DND-41 (cell line): Measurements from ENCODE around the gene PPP1R13L.
"Not testable (repeated sequence)": the region's sequence is repeated elsewhere in the genome, so short reads cannot be mapped to it uniquely, and the experiment has no call there.

Source experiments
- ATAC-seq: fragments of 200-7000 bp; cut with Tn5 transposase; 3 replicates; pipeline ENCODE4 v1.9.1; 2021; ENCODE audit warnings: low read depth; ENCODE audit not compliant: insufficient read depth
- DNase-seq: peaks from one replicate; pipeline ENCODE4 v3.0.0-alpha.2; 2020
- H2AFZ ChIP-seq: 2 replicates; pipeline ENCODE4 v1.6.0; 2012; ENCODE audit warnings: low read depth, low read length
- H3K27ac ChIP-seq: 2 replicates; pipeline ENCODE4 v1.5.1; 2012; ENCODE audit warnings: low read length, inconsistent platforms
- H3K27me3 ChIP-seq: fragments of 200-600 bp; sonication (generic); 2 replicates; pipeline ENCODE4 v1.6.0; 2012; ENCODE audit warnings: low read length, mild to moderate bottlenecking, inconsistent platforms; ENCODE audit not compliant: insufficient read depth, poor library complexity
- H3K36me3 ChIP-seq: 2 replicates; pipeline ENCODE4 v1.5.1; 2012; ENCODE audit warnings: low read length, inconsistent platforms; ENCODE audit not compliant: insufficient read depth
- H3K4me1 ChIP-seq: 2 replicates; pipeline ENCODE4 v1.5.1; 2012; ENCODE audit warnings: mild to moderate bottlenecking, low read length; ENCODE audit not compliant: insufficient read depth
- H3K4me2 ChIP-seq: 2 replicates; pipeline ENCODE4 v1.6.0; 2012; ENCODE audit warnings: mild to moderate bottlenecking, moderate library complexity, low read length, inconsistent platforms; ENCODE audit not compliant: insufficient read depth
- H3K4me3 ChIP-seq, 2 experiments: fragments of 200-600 bp in 1 of 2; shearing (Covaris generic) in 1 of 2; 2 replicates each; pipeline ENCODE4 v1.5.1; 2012 to 2016; ENCODE audit warnings: inconsistent platforms in 2 of 2, low read length in 2 of 2, mild to moderate bottlenecking in 2 of 2, low read depth in 1 of 2, moderate library complexity in 1 of 2
- H3K79me2 ChIP-seq: 2 replicates; pipeline ENCODE4 v1.6.0; 2012; ENCODE audit warnings: low read length, inconsistent platforms; ENCODE audit not compliant: insufficient read depth
- H3K9ac ChIP-seq: 2 replicates; pipeline ENCODE4 v1.6.0; 2012; ENCODE audit warnings: low read depth, mild to moderate bottlenecking, inconsistent platforms, low read length, moderate library complexity
- H3K9me3 ChIP-seq: 2 replicates; pipeline ENCODE4 v1.5.1; 2012; ENCODE audit warnings: low read length, moderate library complexity, mild to moderate bottlenecking, inconsistent platforms; ENCODE audit not compliant: insufficient read depth, severe bottlenecking
- H4K20me1 ChIP-seq: 2 replicates; pipeline ENCODE4 v1.6.0; 2012; ENCODE audit warnings: low read length; ENCODE audit not compliant: insufficient read depth
- EZH2 ChIP-seq: IDR thresholded peaks from 3 replicates; pipeline ENCODE4 v1.6.1; 2012; ENCODE audit warnings: borderline replicate concordance, low read depth, mild to moderate bottlenecking, moderate library complexity, low read length, inconsistent platforms; ENCODE audit not compliant: severe bottlenecking
- TF ChIP-seq, protein P1 (sequence below): IDR thresholded peaks from 2 replicates; pipeline ENCODE4 v1.5.1; 2012; ENCODE audit warnings: borderline replicate concordance, low read length, moderate library complexity, mild to moderate bottlenecking; ENCODE audit not compliant: poor library complexity, severe bottlenecking; ENCODE audit errors: extremely low read depth

The PPP1R13L gene

DNA sequence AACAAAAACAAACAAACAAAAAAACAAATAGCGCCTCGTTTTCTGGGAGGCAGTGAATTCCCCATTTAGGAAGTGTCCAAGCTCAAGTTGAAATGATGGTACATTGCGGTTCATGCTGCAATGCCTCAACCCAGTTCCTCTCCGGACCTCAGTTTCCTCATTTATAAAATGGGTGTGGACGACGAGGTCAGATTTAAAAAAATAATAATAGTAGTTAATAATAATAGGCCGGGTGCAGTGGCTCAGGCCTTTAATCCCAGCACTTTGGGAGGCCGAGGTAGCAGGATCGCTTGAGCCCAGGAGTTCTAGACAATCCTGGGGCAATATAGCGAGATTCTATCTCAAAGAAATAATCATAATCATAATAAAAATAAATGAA, 34.3 kb upstream of the PPP1R13L start:
- no peak for TF ChIP-seq EZH2
- TF ChIP-seq, protein P1, sequence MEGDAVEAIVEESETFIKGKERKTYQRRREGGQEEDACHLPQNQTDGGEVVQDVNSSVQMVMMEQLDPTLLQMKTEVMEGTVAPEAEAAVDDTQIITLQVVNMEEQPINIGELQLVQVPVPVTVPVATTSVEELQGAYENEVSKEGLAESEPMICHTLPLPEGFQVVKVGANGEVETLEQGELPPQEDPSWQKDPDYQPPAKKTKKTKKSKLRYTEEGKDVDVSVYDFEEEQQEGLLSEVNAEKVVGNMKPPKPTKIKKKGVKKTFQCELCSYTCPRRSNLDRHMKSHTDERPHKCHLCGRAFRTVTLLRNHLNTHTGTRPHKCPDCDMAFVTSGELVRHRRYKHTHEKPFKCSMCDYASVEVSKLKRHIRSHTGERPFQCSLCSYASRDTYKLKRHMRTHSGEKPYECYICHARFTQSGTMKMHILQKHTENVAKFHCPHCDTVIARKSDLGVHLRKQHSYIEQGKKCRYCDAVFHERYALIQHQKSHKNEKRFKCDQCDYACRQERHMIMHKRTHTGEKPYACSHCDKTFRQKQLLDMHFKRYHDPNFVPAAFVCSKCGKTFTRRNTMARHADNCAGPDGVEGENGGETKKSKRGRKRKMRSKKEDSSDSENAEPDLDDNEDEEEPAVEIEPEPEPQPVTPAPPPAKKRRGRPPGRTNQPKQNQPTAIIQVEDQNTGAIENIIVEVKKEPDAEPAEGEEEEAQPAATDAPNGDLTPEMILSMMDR = no peak
- DNase-seq = no peak
- Histone ChIP-seq H3K27me3 (peaks cover 4% of the 10 kb centered on the region), H3K36me3 (no peaks in the 10 kb centered on the region), H3K4me1 (peaks cover 23% of the 10 kb centered on the region), H3K27ac (no peak overlapping the region), H4K20me1 (no peaks in the 10 kb centered on the region), H3K4me3 (peak overlapping the region; percentile 61 to 65; a peak in 3 of 4 replicates), H3K9ac (peak overlapping the region; percentile 69), H3K9me3 (no peaks in the 10 kb centered on the region), H2AFZ (peak overlapping the region; percentile 15; the same call in 1 of the 2 replicates), H3K4me2 (peak overlapping the region; percentile 83), H3K79me2 (no peaks in the 10 kb centered on the region)
- ATAC-seq = no peak

DNA sequence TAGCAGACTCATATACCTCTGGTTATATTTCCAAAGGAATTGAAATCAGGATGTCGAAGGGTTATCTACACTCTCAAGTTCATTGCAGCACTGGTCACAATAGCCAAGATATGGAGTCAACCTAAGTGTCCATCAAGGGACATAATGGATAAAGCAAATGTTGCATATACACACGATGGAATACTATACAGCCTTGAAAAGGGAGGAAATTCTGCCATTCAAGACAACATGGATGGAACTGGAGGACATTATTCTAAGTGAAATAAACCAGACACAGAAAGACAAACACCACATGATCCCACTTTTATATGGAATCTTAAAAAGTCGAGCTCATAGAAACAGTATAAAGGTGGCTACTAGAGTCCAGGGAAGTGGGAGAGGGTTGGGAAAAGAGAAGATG, 32.5 kb upstream of the PPP1R13L start:
- Histone ChIP-seq H3K36me3 (no peaks in the 10 kb centered on the region), H3K79me2 (no peaks in the 10 kb centered on the region), H2AFZ (no peak overlapping the region), H3K27me3 (no peaks in the 10 kb centered on the region), H3K4me1 (peaks cover 18% of the 10 kb centered on the region), H3K4me3 (no peak overlapping the region), H3K9ac (no peak overlapping the region), H3K27ac (no peak overlapping the region), H4K20me1 (no peaks in the 10 kb centered on the region), H3K9me3 (no peaks in the 10 kb centered on the region), H3K4me2 (no peak overlapping the region)
- ATAC-seq = no peak
- TF ChIP-seq EZH2 = no peak
- TF ChIP-seq, protein P1 = no peak
- no peak for DNase-seq

DNA sequence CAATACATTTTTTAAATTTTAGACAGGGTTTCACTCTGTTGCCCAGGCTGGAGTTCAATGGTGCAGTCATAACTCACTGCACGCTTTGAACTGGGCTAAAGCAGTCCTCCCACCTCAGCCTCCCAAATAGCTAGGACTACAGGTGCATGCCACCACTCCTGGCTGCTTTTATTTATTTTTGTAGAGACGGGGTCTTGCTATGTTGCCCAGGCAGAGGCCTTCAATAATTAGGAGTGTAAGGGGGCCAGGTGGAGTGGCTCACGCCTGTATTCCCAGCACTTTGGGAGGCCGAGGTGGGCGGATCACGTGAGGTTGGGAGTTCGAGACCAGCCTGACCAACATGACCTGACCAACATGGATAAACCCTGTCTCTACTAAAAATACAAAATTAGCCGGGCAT, 27.7 kb upstream of the PPP1R13L start:
- H3K27ac ChIP-seq, H3K4me3 ChIP-seq, H4K20me1 ChIP-seq, H3K9me3 ChIP-seq, DNase-seq, H3K4me1 ChIP-seq, H2AFZ ChIP-seq, H3K9ac ChIP-seq, H3K27me3 ChIP-seq, H3K79me2 ChIP-seq, H3K4me2 ChIP-seq, ATAC-seq, H3K36me3 ChIP-seq: not testable (repeated sequence)

DNA sequence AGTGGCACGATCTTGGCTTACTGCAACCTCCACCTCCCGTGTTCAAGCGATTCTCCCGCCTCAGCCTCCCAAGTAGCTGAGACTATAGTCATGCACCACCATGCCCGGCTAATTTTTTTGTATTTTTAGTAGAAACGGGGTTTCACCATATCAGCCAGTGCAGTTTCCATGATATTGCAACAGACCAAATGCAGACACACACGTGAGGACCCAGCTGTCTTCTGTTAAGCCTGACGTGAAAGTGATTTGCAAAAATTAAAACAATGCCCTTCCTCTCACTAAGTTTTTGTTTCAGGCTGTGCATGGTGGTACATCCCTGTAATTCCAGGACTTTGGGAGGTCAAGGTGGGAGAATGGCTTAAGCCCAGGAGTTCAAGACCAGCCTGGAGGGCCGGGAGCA, 26.1 kb upstream of the PPP1R13L start:
- not testable (repeated sequence) for ATAC-seq, DNase-seq, H3K79me2 ChIP-seq, H3K36me3 ChIP-seq, H4K20me1 ChIP-seq, H2AFZ ChIP-seq, H3K4me1 ChIP-seq, H3K27me3 ChIP-seq, H3K4me3 ChIP-seq, H3K4me2 ChIP-seq, H3K27ac ChIP-seq, H3K9ac ChIP-seq, H3K9me3 ChIP-seq

DNA sequence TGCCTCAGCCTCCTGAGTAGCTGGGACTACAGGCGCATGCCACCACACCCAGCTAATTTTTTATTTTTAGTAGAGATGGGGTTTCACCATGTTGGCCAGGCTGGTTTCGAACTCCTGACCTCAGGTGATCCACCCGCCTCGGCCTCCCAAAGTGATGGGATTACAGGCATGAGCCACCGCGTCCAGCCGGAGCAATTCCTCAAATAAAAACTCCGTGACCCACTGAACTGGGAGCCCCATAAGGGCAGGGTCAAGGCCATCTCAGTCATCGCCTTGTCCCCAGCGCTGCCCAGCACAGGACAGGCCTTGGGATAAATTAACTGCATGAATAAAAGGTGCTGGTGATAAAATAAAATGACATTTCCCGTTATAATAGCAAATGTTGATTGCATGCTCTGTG, 25.0 kb upstream of the PPP1R13L start:
- not testable (repeated sequence) for H3K27ac ChIP-seq

More for the DNA sequence above, 25.0 kb upstream of the PPP1R13L start:
- H3K4me3 ChIP-seq, H3K9ac ChIP-seq, H3K4me2 ChIP-seq, H2AFZ ChIP-seq, H3K9me3 ChIP-seq, H3K27me3 ChIP-seq, H4K20me1 ChIP-seq, H3K79me2 ChIP-seq, DNase-seq, H3K36me3 ChIP-seq, ATAC-seq, H3K4me1 ChIP-seq: not testable (repeated sequence)
